ENCODE results near the gene SLC22A15. TPM values are rescaled to one million over a fixed set of nuclear protein-coding genes. Genes with fewer than 3 reads are reported as not detected.

The SLC22A15 gene
- total RNA-seq, 5 donors from 2014 or later (not counting 1 experiment from before 2014, with no cell fraction given) = 0.41 to 1.3 (median 0.73) TPM

DNA sequence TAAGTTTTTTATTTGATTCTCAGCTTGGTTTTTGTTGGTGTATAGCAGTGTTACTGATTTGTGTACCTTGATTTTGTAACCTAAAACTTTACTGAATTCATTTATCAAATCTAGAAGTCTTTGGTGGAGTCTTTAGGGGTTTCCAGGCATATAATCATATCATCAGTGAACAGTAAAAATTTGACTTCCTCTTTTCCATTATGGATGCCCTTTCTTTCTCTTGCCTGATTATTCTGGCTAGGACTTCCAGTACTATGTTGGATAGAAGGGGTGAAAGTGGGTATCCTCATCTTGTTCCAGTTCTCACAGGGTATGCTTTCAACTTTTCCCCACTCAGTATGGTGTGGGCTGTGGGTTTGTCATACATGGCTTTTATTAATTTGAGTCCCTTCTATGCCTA is 111.3 kb downstream of the SLC22A15 start:
- CTCF ChIA-PET = interaction anchor here (0.6 to 0.7 kb wide), 3 partner anchors 13 to 129 kb away, joined by 3 read pairs; no protein-coding TSS in a partner anchor
- no peaks in the 10 kb centered on the region for H3K36me3 ChIP-seq (ENCODE audit: control insufficient read depth in 2 of 2, extremely low read depth in 1 of 2, insufficient read depth in 1 of 2, low read length in 1 of 2)
- peaks cover 43 to 45% of the 10 kb centered on the region in 2 donors for H3K27me3 Mint-ChIP-seq

GRCh38 chr1:116089870-116090269 is 113.6 kb downstream of the SLC22A15 start:
- DNase-seq (no peak), ATAC-seq (replicated peaks in 1 of 4) (no peak)
- H3K36me3 Mint-ChIP-seq = peaks cover 5% of the 10 kb centered on the region
- no peak overlapping the region for H3K4me3 Mint-ChIP-seq
- ChIA-PET POLR2A (no interaction called here), CTCF (no interaction called here)
- H3K9me3 Mint-ChIP-seq = peaks cover 17 to 41% (median 32%) of the 10 kb centered on the region in 3 donors
- H3K9me3 ChIP-seq = no peaks in the 10 kb centered on the region
- H3K36me3 ChIP-seq (ENCODE audit: control insufficient read depth in 2 of 2, extremely low read depth in 1 of 2, insufficient read depth in 1 of 2, low read length in 1 of 2) = no peaks in the 10 kb centered on the region
- WGBS (ENCODE audit: insufficient coverage) = no CpG with 5 or more reads among the region's 1 CpG
- no peak overlapping the region for H3K27ac ChIP-seq (ENCODE audit: low read length)
- H3K4me1 Mint-ChIP-seq = no peaks in the 10 kb centered on the region
- H3K4me1 ChIP-seq (ENCODE audit: control insufficient read depth in 1 of 2, extremely low read depth in 1 of 2, insufficient read depth in 2 of 2, low read length in 2 of 2) = no peaks in the 10 kb centered on the region
- H3K27ac Mint-ChIP-seq = no peak overlapping the region
- peaks cover 0 to 15% of the 10 kb centered on the region in 2 experiments for H3K27me3 ChIP-seq (replicated peaks in 1 of 2; ENCODE audit: control insufficient read depth in 2 of 2, extremely low read depth in 1 of 2, insufficient read depth in 2 of 2, low read length in 1 of 2)
- no peak overlapping the region for H3K4me3 ChIP-seq (ENCODE audit: control insufficient read depth in 1 of 2, extremely low read depth in 1 of 2, low read length in 1 of 2)
- peaks cover 51 to 55% of the 10 kb centered on the region in 2 donors for H3K27me3 Mint-ChIP-seq

More for the DNA sequence above, 111.3 kb downstream of the SLC22A15 start:
- no peaks in the 10 kb centered on the region for H3K4me1 ChIP-seq (ENCODE audit: control insufficient read depth in 1 of 2, extremely low read depth in 1 of 2, insufficient read depth in 2 of 2, low read length in 2 of 2)
- no peaks in the 10 kb centered on the region for H3K4me1 Mint-ChIP-seq
- H3K4me3 ChIP-seq (ENCODE audit: control insufficient read depth in 1 of 2, extremely low read depth in 1 of 2, low read length in 1 of 2) = no peak overlapping the region
- POLR2A ChIA-PET = no interaction called here
- H3K4me3 Mint-ChIP-seq = no peak overlapping the region
- no peak for DNase-seq
- H3K27ac Mint-ChIP-seq = no peak overlapping the region
- H3K27me3 ChIP-seq (replicated peaks in 1 of 2; ENCODE audit: control insufficient read depth in 2 of 2, extremely low read depth in 1 of 2, insufficient read depth in 2 of 2, low read length in 1 of 2) = peaks cover 0 to 12% of the 10 kb centered on the region in 2 experiments
- peaks cover 17 to 41% (median 30%) of the 10 kb centered on the region in 3 donors for H3K9me3 Mint-ChIP-seq
- no peak overlapping the region for H3K27ac ChIP-seq (ENCODE audit: low read length)
- ATAC-seq (replicated peaks in 1 of 4) = no peak
- H3K9me3 ChIP-seq = no peaks in the 10 kb centered on the region
- H3K36me3 Mint-ChIP-seq = peaks cover 5% of the 10 kb centered on the region

- no peak overlapping the region for H3K4me3 Mint-ChIP-seq
- POLR2A ChIA-PET = no interaction called here
- Histone ChIP-seq H3K27ac (ENCODE audit: low read length) (no peak overlapping the region), H3K27me3 (replicated peaks in 1 of 2; ENCODE audit: control insufficient read depth in 2 of 2, extremely low read depth in 1 of 2, insufficient read depth in 2 of 2, low read length in 1 of 2) (peaks cover 0 to 15% of the 10 kb centered on the region in 2 experiments), H3K4me1 (ENCODE audit: control insufficient read depth in 1 of 2, extremely low read depth in 1 of 2, insufficient read depth in 2 of 2, low read length in 2 of 2) (no peaks in the 10 kb centered on the region), H3K4me3 (ENCODE audit: control insufficient read depth in 1 of 2, extremely low read depth in 1 of 2, low read length in 1 of 2) (no peak overlapping the region), H3K36me3 (ENCODE audit: control insufficient read depth in 2 of 2, extremely low read depth in 1 of 2, insufficient read depth in 1 of 2, low read length in 1 of 2) (no peaks in the 10 kb centered on the region), H3K9me3 (no peaks in the 10 kb centered on the region)
- H3K27ac Mint-ChIP-seq = no peak overlapping the region
- H3K9me3 Mint-ChIP-seq = peaks cover 17 to 49% (median 38%) of the 10 kb centered on the region in 3 donors
- DNase-seq = no peak
- WGBS (ENCODE audit: insufficient coverage) = no CpG with 5 or more reads among the region's 1 CpG
- ATAC-seq (replicated peaks in 1 of 4) = no peak
- H3K27me3 Mint-ChIP-seq = peaks cover 42 to 53% of the 10 kb centered on the region in 2 donors
- peaks cover 5% of the 10 kb centered on the region for H3K36me3 Mint-ChIP-seq
- no peaks in the 10 kb centered on the region for H3K4me1 Mint-ChIP-seq
- CTCF ChIA-PET = no interaction called here
Measured at GRCh38 chr1:116091083-116091482, 114.8 kb downstream of the SLC22A15 start.

DNA sequence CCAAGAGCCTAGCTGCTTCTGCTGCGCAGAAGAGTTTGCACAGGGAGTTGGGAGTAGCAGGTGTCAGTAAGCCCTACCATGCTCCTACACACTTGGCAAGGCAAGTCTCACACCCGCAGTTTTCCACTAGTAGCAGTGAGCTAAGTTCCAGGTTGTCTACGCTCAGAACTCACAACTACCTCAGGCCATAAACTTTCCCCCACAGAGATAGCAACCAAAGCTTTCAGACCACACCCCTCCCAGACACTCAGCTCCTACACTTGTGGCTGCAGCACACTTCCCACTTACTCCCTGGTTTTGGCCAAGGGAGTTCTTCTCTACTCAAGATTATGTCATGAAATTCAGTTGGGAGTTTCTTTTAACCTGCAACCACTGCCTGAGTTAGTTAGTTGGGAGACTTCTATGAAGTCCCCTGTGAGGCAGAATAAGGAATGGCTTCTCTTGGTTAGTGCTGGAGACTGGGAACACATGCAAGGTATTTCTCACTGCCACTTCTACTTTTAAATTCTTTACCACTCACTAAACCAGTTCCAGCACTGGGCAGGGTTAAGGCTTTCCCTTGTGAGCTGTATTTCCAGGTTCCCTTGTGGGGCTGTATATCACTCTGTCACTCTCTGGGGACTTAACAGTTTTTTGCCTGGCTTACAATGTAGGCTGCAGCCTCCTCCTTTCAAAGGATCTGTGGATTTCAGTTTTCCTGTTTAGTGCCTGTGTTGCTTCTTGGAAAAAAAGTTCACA is 116.6 kb downstream of the SLC22A15 start:
- ATAC-seq (replicated peaks in 1 of 4) = no peak
- Mint-ChIP-seq H3K4me3 (no peak overlapping the region), H3K36me3 (peaks cover 8% of the 10 kb centered on the region), H3K4me1 (no peaks in the 10 kb centered on the region), H3K27me3 (peaks cover 32 to 42% of the 10 kb centered on the region in 2 donors), H3K27ac (no peak overlapping the region), H3K9me3 (peaks cover 20 to 53% (median 41%) of the 10 kb centered on the region in 3 donors)
- ChIA-PET POLR2A (no interaction called here), CTCF (no interaction called here)
- Histone ChIP-seq H3K4me3 (ENCODE audit: control insufficient read depth in 1 of 2, extremely low read depth in 1 of 2, low read length in 1 of 2) (no peak overlapping the region), H3K27me3 (replicated peaks in 1 of 2; ENCODE audit: control insufficient read depth in 2 of 2, extremely low read depth in 1 of 2, insufficient read depth in 2 of 2, low read length in 1 of 2) (peaks cover 0 to 15% of the 10 kb centered on the region in 2 experiments), H3K4me1 (ENCODE audit: control insufficient read depth in 1 of 2, extremely low read depth in 1 of 2, insufficient read depth in 2 of 2, low read length in 2 of 2) (no peaks in the 10 kb centered on the region), H3K36me3 (ENCODE audit: control insufficient read depth in 2 of 2, extremely low read depth in 1 of 2, insufficient read depth in 1 of 2, low read length in 1 of 2) (no peaks in the 10 kb centered on the region), H3K9me3 (no peaks in the 10 kb centered on the region), H3K27ac (ENCODE audit: low read length) (no peak overlapping the region)
- 76% methylated on average over 2 of the region's 3 CpGs for WGBS (ENCODE audit: insufficient coverage)
- DNase-seq = no peak

GRCh38 chr1:116095027-116095426 is 118.7 kb downstream of the SLC22A15 start:
- H3K4me3 Mint-ChIP-seq = no peak overlapping the region
- no peak overlapping the region for H3K4me3 ChIP-seq (ENCODE audit: control insufficient read depth in 1 of 2, extremely low read depth in 1 of 2, low read length in 1 of 2)
- H3K9me3 Mint-ChIP-seq = peaks cover 8 to 32% (median 23%) of the 10 kb centered on the region in 3 donors
- H3K27me3 ChIP-seq (replicated peaks in 1 of 2; ENCODE audit: control insufficient read depth in 2 of 2, extremely low read depth in 1 of 2, insufficient read depth in 2 of 2, low read length in 1 of 2) = peaks cover 0 to 15% of the 10 kb centered on the region in 2 experiments
- H3K27ac Mint-ChIP-seq = no peak overlapping the region
- H3K9me3 ChIP-seq = no peaks in the 10 kb centered on the region
- peaks cover 23 to 29% of the 10 kb centered on the region in 2 donors for H3K27me3 Mint-ChIP-seq
- H3K4me1 Mint-ChIP-seq = no peaks in the 10 kb centered on the region
- ATAC-seq (replicated peaks in 1 of 4) (no peak), DNase-seq (no peak)
- POLR2A ChIA-PET = no interaction called here
- CTCF ChIA-PET = no interaction called here
- H3K36me3 ChIP-seq (ENCODE audit: control insufficient read depth in 2 of 2, extremely low read depth in 1 of 2, insufficient read depth in 1 of 2, low read length in 1 of 2) = no peaks in the 10 kb centered on the region
- H3K4me1 ChIP-seq (ENCODE audit: control insufficient read depth in 1 of 2, extremely low read depth in 1 of 2, insufficient read depth in 2 of 2, low read length in 2 of 2) = no peaks in the 10 kb centered on the region
- peaks cover 4% of the 10 kb centered on the region for H3K36me3 Mint-ChIP-seq
- H3K27ac ChIP-seq (ENCODE audit: low read length) = no peak overlapping the region

GRCh38 chr1:116096013-116096618 is 119.8 kb downstream of the SLC22A15 start:
- Histone ChIP-seq H3K4me3 (ENCODE audit: control insufficient read depth in 1 of 2, extremely low read depth in 1 of 2, low read length in 1 of 2) (no peak overlapping the region), H3K36me3 (ENCODE audit: control insufficient read depth in 2 of 2, extremely low read depth in 1 of 2, insufficient read depth in 1 of 2, low read length in 1 of 2) (no peaks in the 10 kb centered on the region), H3K4me1 (ENCODE audit: control insufficient read depth in 1 of 2, extremely low read depth in 1 of 2, insufficient read depth in 2 of 2, low read length in 2 of 2) (no peaks in the 10 kb centered on the region), H3K27ac (ENCODE audit: low read length) (no peak overlapping the region), H3K27me3 (replicated peaks in 1 of 2; ENCODE audit: control insufficient read depth in 2 of 2, extremely low read depth in 1 of 2, insufficient read depth in 2 of 2, low read length in 1 of 2) (peaks cover 0 to 15% of the 10 kb centered on the region in 2 experiments), H3K9me3 (no peaks in the 10 kb centered on the region)
- H3K36me3 Mint-ChIP-seq = peaks cover 4% of the 10 kb centered on the region
- peaks cover 23% of the 10 kb centered on the region in 2 donors for H3K27me3 Mint-ChIP-seq
- CTCF ChIA-PET = no interaction called here
- H3K9me3 Mint-ChIP-seq = peaks cover 3 to 22% (median 14%) of the 10 kb centered on the region in 3 donors
- DNase-seq = no peak
- ATAC-seq (replicated peaks in 1 of 4) = no peak
- no peaks in the 10 kb centered on the region for H3K4me1 Mint-ChIP-seq
- POLR2A ChIA-PET = no interaction called here
- WGBS (ENCODE audit: insufficient coverage) = no CpG with 5 or more reads among the region's 1 CpG
- H3K27ac Mint-ChIP-seq = no peak overlapping the region
- no peak overlapping the region for H3K4me3 Mint-ChIP-seq

All from T-cell (primary cell).